Islet precursor cell (in vitro differentiated cells): ENCODE data around the gene PREB.

ENCODE experiments used
- DNase-seq: peaks from one replicate; pipeline ENCODE4 v3.0.0-alpha.2; 2018

PREB gene

GRCh38 chr2:27152102-27152795 is 17.8 kb upstream of the PREB start:
- no peak for DNase-seq

- no peak for DNase-seq
These were observed 16.3 kb upstream of the PREB start for GRCh38 chr2:27150639-27151230.

- no peak for DNase-seq
These were observed 15.4 kb upstream of the PREB start for GRCh38 chr2:27149570-27150405.

- no peak for DNase-seq
These were observed 14.5 kb upstream of the PREB start, which contains the start of gene TCF23 for GRCh38 chr2:27148801-27149439. Gene TCF23 (plus strand): TSS chr2:27149004. CDS start chr2:27149134, 130 bp downstream.

GRCh38 chr2:27147935-27148334 is 13.5 kb upstream of the PREB start:
- no peak for DNase-seq

GRCh38 chr2:27145682-27146081 is 11.2 kb upstream of the PREB start:
- no peak for DNase-seq

GRCh38 chr2:27143285-27143684 is 8.8 kb upstream of the PREB start:
- no peak for DNase-seq

- DNase-seq, result peak; percentile 27
These were observed 4.9 kb upstream of the PREB start, which contains the start of gene PRR30 for GRCh38 chr2:27139310-27139709. Gene PRR30 (minus strand): TSS chr2:27139410. CDS start chr2:27138329, 1,081 bp downstream.

GRCh38 chr2:27138111-27138510 is 3.7 kb upstream of the PREB start:
- peak; percentile 34 for DNase-seq

GRCh38 chr2:27137322-27137935 is 3.0 kb upstream of the PREB start:
- DNase-seq, result peak; percentile 53

GRCh38 chr2:27136751-27137150 is 2.3 kb upstream of the PREB start:
- peak; percentile 34 for DNase-seq

GRCh38 chr2:27135478-27135955 is 1.1 kb upstream of the PREB start:
- no peak for DNase-seq

GRCh38 chr2:27134781-27135477 is 493 bp upstream of the PREB start:
- DNase-seq, result no peak

- DNase-seq, result peak; percentile 41
These were observed 1.1 kb downstream of the PREB start for GRCh38 chr2:27133195-27133875.

- DNase-seq, result no peak
These were observed 3.0 kb downstream of the PREB start for GRCh38 chr2:27131429-27131828.

GRCh38 chr2:27130396-27130795 is 4.0 kb downstream of the PREB start:
- DNase-seq, result no peak

GRCh38 chr2:27128668-27129571 is 5.5 kb downstream of the PREB start:
- DNase-seq, result no peak

- DNase-seq, result no peak
These were observed 6.4 kb downstream of the PREB start for GRCh38 chr2:27127883-27128667.

- DNase-seq, result no peak
These were observed 8.2 kb downstream of the PREB start for GRCh38 chr2:27126252-27126710.
